Brain microvascular endothelial cell (primary cell): Measurements from ENCODE around the gene FAM162A.

ENCODE experiments used
- DNase-seq: peaks from one replicate; pipeline ENCODE4 v3.0.0-alpha.2; 2020
- H3K27ac ChIP-seq: fragments of 250-450 bp; sonication (Bioruptor Pico); 2 replicates; pipeline ENCODE4 v1.5.1; 2020; ENCODE audit warnings: mild to moderate bottlenecking, moderate library complexity
- H3K27me3 ChIP-seq: fragments of 250-450 bp; sonication (Bioruptor Pico); replicated peaks from 2 replicates; pipeline ENCODE4 v1.5.1; 2020; ENCODE audit warnings: mild to moderate bottlenecking
- H3K36me3 ChIP-seq: fragments of 250-450 bp; sonication (Bioruptor Pico); replicated peaks from 2 replicates; pipeline ENCODE4 v1.5.1; 2020; ENCODE audit warnings: mild to moderate bottlenecking
- H3K4me3 ChIP-seq: 2 replicates; pipeline ENCODE4 v1.5.1; 2011; ENCODE audit warnings: low read depth, mild to moderate bottlenecking, control low read depth, low read length, moderate library complexity
- CTCF ChIP-seq: IDR thresholded peaks from 2 replicates; pipeline ENCODE4 v1.5.1; 2011; ENCODE audit warnings: low read depth, mild to moderate bottlenecking, moderate library complexity, low read length, control low read depth, inconsistent platforms; ENCODE audit errors: missing control alignments
- in situ Hi-C: cut with HindIII; loops from 2 replicates; pipeline ENCODE4 v1.10.0; 2017; ENCODE audit warnings: low sequenced_read_pairs, low pct_ligation_motif_present

FAM162A gene

GRCh38 chr3:122351612-122352011 is 32.4 kb upstream of the FAM162A start:
- no peak for TF ChIP-seq CTCF
- Histone ChIP-seq H3K27me3 (no peaks in the 10 kb centered on the region), H3K27ac (no peak overlapping the region), H3K36me3 (no peaks in the 10 kb centered on the region), H3K4me3 (no peak overlapping the region)
- in situ Hi-C loops = no loop called here
- DNase-seq = no peak

GRCh38 chr3:122353215-122353614 is 30.8 kb upstream of the FAM162A start:
- Histone ChIP-seq H3K36me3 (no peaks in the 10 kb centered on the region), H3K27me3 (no peaks in the 10 kb centered on the region), H3K4me3 (no peak overlapping the region), H3K27ac (no peak overlapping the region)
- TF ChIP-seq CTCF = no peak
- in situ Hi-C loops = no loop called here
- no peak for DNase-seq

GRCh38 chr3:122353893-122354401 is 30.0 kb upstream of the FAM162A start:
- in situ Hi-C loops = no loop called here
- Histone ChIP-seq H3K4me3 (no peak overlapping the region), H3K27ac (no peak overlapping the region), H3K36me3 (no peaks in the 10 kb centered on the region), H3K27me3 (no peaks in the 10 kb centered on the region)
- no peak for DNase-seq
- no peak for TF ChIP-seq CTCF

- no peak for DNase-seq
- no peak for TF ChIP-seq CTCF
- no peaks in the 10 kb centered on the region for H3K27me3 ChIP-seq
- H3K27ac ChIP-seq = no peak overlapping the region
- H3K4me3 ChIP-seq = no peak overlapping the region
- H3K36me3 ChIP-seq = no peaks in the 10 kb centered on the region
- in situ Hi-C loops = no loop called here
Observed at GRCh38 chr3:122355612-122356011, 28.4 kb upstream of the FAM162A start.

- no peaks in the 10 kb centered on the region for H3K27me3 ChIP-seq
- no peak overlapping the region for H3K4me3 ChIP-seq
- TF ChIP-seq CTCF = peak; percentile 67
- H3K36me3 ChIP-seq = no peaks in the 10 kb centered on the region
- no peak for DNase-seq
- no peak overlapping the region for H3K27ac ChIP-seq
- in situ Hi-C loops = no loop called here
Observed at GRCh38 chr3:122356402-122356801, 27.6 kb upstream of the FAM162A start.
